Astrocyte (in vitro differentiated cells and primary cell): ENCODE results near the gene SUPT20HL1.

ENCODE experiments used
- EZH2 ChIP-seq: IDR thresholded peaks from 2 replicates; pipeline ENCODE4 v1.6.1; 2012; ENCODE audit warnings: mild to moderate bottlenecking, low read length, inconsistent platforms; ENCODE audit not compliant: insufficient read depth
- TF ChIP-seq, protein P1 (sequence below): IDR thresholded peaks from 2 replicates; pipeline ENCODE4 v1.5.1; 2011; ENCODE audit warnings: low read depth, mild to moderate bottlenecking, inconsistent platforms, low read length, moderate library complexity; ENCODE audit not compliant: insufficient read depth

DNA sequence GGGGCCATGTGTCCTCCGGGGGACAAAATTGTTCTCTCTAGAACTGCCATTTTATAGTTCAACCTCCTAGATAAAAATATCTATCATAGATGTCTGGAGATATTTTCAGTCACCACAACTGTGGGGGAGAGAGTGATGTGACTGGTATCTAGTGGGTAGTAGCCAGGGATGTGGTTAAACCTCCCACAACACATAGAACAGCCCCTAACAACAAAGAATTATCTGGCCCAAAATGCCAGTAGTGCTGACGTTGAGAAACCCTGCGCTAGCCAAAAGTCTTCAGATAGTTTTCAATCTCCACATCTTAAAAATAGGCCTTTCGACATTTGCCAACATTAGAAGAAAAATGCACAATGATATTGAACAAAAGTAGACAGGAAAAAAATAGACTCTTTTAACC, 27.6 kb upstream of the SUPT20HL1 start:
- TF ChIP-seq, protein P1, sequence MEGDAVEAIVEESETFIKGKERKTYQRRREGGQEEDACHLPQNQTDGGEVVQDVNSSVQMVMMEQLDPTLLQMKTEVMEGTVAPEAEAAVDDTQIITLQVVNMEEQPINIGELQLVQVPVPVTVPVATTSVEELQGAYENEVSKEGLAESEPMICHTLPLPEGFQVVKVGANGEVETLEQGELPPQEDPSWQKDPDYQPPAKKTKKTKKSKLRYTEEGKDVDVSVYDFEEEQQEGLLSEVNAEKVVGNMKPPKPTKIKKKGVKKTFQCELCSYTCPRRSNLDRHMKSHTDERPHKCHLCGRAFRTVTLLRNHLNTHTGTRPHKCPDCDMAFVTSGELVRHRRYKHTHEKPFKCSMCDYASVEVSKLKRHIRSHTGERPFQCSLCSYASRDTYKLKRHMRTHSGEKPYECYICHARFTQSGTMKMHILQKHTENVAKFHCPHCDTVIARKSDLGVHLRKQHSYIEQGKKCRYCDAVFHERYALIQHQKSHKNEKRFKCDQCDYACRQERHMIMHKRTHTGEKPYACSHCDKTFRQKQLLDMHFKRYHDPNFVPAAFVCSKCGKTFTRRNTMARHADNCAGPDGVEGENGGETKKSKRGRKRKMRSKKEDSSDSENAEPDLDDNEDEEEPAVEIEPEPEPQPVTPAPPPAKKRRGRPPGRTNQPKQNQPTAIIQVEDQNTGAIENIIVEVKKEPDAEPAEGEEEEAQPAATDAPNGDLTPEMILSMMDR, result no peak
- TF ChIP-seq EZH2, result no peak
